GM23338 (cell line): Measurements from ENCODE around the gene ADAMTS20. TPM values are rescaled to one million over a fixed set of nuclear protein-coding genes. Genes with fewer than 3 reads are reported as not detected.

Experiments used
- ATAC-seq: fragments of 200-7000 bp; cut with Tn5 transposase; 3 replicates; pipeline ENCODE4 v1.9.1; 2020
- DNase-seq: peaks from one replicate; pipeline ENCODE4 v3.0.0-alpha.2; 2015; ENCODE audit warnings: low spot score
- H2AFZ ChIP-seq: fragments of 200-600 bp; sonication (generic); 2 replicates; pipeline ENCODE4 v1.8.0; 2016; ENCODE audit warnings: antibody characterized with exemption, mild to moderate bottlenecking, moderate library complexity
- H3F3A ChIP-seq: fragments of 200-600 bp; sonication (generic); replicated peaks from 2 replicates; pipeline ENCODE4 v1.8.0; 2017; ENCODE audit warnings: antibody characterized with exemption, mixed run types, low read depth
- H3K27ac ChIP-seq: fragments of 200-600 bp; sonication (generic); 2 replicates; pipeline ENCODE4 v1.6.1; 2016; ENCODE audit warnings: low read depth
- H3K27me3 ChIP-seq: fragments of 200-600 bp; sonication (generic); 2 replicates; pipeline ENCODE4 v1.8.0; 2016; ENCODE audit warnings: mild to moderate bottlenecking, mixed run types, moderate library complexity; ENCODE audit not compliant: insufficient read depth
- H3K36me3 ChIP-seq: fragments of 200-600 bp; sonication (generic); 2 replicates; pipeline ENCODE4 v1.8.0; 2016; ENCODE audit warnings: mild to moderate bottlenecking; ENCODE audit not compliant: insufficient read depth
- H3K4me1 ChIP-seq: fragments of 200-600 bp; sonication (generic); 2 replicates; pipeline ENCODE4 v1.8.0; 2016; ENCODE audit warnings: mild to moderate bottlenecking, moderate library complexity; ENCODE audit not compliant: insufficient read depth
- H3K4me2 ChIP-seq: fragments of 200-600 bp; sonication (generic); 2 replicates; pipeline ENCODE4 v1.7.1; 2017; ENCODE audit warnings: mixed run types
- H3K4me3 ChIP-seq: fragments of 200-600 bp; sonication (generic); 2 replicates; pipeline ENCODE4 v1.6.1; 2016; ENCODE audit warnings: mixed run types
- H3K79me2 ChIP-seq: fragments of 200-600 bp; sonication (generic); replicated peaks from 2 replicates; pipeline ENCODE4 v1.8.0; 2017; ENCODE audit warnings: mild to moderate bottlenecking; ENCODE audit not compliant: insufficient read depth
- H3K9me2 ChIP-seq: fragments of 200-600 bp; sonication (generic); 2 replicates; pipeline ENCODE4 v1.8.0; 2017; ENCODE audit not compliant: insufficient read depth
- H4K20me1 ChIP-seq: fragments of 200-600 bp; sonication (generic); replicated peaks from 2 replicates; pipeline ENCODE4 v1.8.0; 2017; ENCODE audit warnings: mild to moderate bottlenecking; ENCODE audit not compliant: insufficient read depth
- H3K27ac Mint-ChIP-seq: 2 replicates; pipeline ENCODE4 v1.8.0; 2020; ENCODE audit warnings: inconsistent platforms, mild to moderate bottlenecking, moderate library complexity, mixed read lengths
- H3K27me3 Mint-ChIP-seq: 3 replicates; pipeline ENCODE4 v1.8.0; 2022; ENCODE audit warnings: low read depth, mild to moderate bottlenecking, moderate library complexity, mixed read lengths, inconsistent platforms; ENCODE audit not compliant: insufficient read depth, poor library complexity
- H3K36me3 Mint-ChIP-seq: 3 replicates; pipeline ENCODE4 v1.8.0; 2021; ENCODE audit warnings: low read depth, mild to moderate bottlenecking, inconsistent platforms, moderate library complexity, mixed read lengths
- H3K4me1 Mint-ChIP-seq: 3 replicates; pipeline ENCODE4 v1.8.0; 2020; ENCODE audit warnings: mild to moderate bottlenecking, inconsistent platforms, mixed read lengths
- H3K4me3 Mint-ChIP-seq: 3 replicates; pipeline ENCODE4 v1.8.0; 2021; ENCODE audit warnings: moderate library complexity, mild to moderate bottlenecking, inconsistent platforms, mixed read lengths
- H3K9me3 Mint-ChIP-seq: 3 replicates; pipeline ENCODE4 v1.8.0; 2020; ENCODE audit warnings: moderate library complexity, mild to moderate bottlenecking, inconsistent platforms, mixed read lengths
- CREB1 ChIP-seq: fragments of 250-450 bp; sonication (Bioruptor Pico); IDR thresholded peaks from 2 replicates; pipeline ENCODE4 v1.5.0; 2020; ENCODE audit warnings: low read depth, mild to moderate bottlenecking, moderate library complexity
- CTCF ChIP-seq, 2 experiments: fragments of 200-600 bp in 1 of 2; sonication (generic) in 1 of 2; conservative IDR thresholded peaks; 2 replicates each; pipeline versions ENCODE4 v1.5.1 to v1.6.1; 2016 to 2017; ENCODE audit warnings: antibody characterized with exemption in 2 of 2, low read depth in 2 of 2, mild to moderate bottlenecking in 2 of 2, moderate library complexity in 1 of 2
- ETS1 ChIP-seq: IDR thresholded peaks from 2 replicates; pipeline ENCODE4 v1.6.1; 2016; ENCODE audit warnings: antibody characterized with exemption
- EZH2 ChIP-seq: fragments of 200-600 bp; sonication (generic); IDR thresholded peaks from one replicate; pipeline ENCODE4 v1.8.0; 2017; ENCODE audit warnings: antibody characterized with exemption, mild to moderate bottlenecking, low read depth; ENCODE audit not compliant: unreplicated experiment
- EZH2phosphoT487 ChIP-seq: fragments of 200-600 bp; sonication (generic); IDR thresholded peaks from one replicate; pipeline ENCODE4 v1.8.1; 2018; ENCODE audit warnings: antibody characterized with exemption; ENCODE audit not compliant: unreplicated experiment
- JUNB ChIP-seq: IDR thresholded peaks from one replicate; pipeline ENCODE4 v1.6.1; 2016; ENCODE audit warnings: antibody characterized with exemption; ENCODE audit not compliant: unreplicated experiment
- NANOG ChIP-seq: IDR thresholded peaks from 2 replicates; pipeline ENCODE4 v1.6.1; 2016; ENCODE audit warnings: antibody characterized with exemption, borderline replicate concordance
- POLR2AphosphoS5 ChIP-seq: IDR thresholded peaks from 2 replicates; pipeline ENCODE4 v1.6.1; 2016; ENCODE audit warnings: antibody characterized with exemption, low read depth
- REST ChIP-seq: IDR thresholded peaks from one replicate; pipeline ENCODE4 v1.6.1; 2018; ENCODE audit warnings: antibody characterized with exemption; ENCODE audit not compliant: unreplicated experiment
- STAT1 ChIP-seq: IDR thresholded peaks from one replicate; pipeline ENCODE4 v1.6.1; 2016; ENCODE audit warnings: antibody characterized with exemption; ENCODE audit not compliant: unreplicated experiment
- ZNF114 ChIP-seq: fragments of 250-450 bp; sonication (Bioruptor Pico); IDR thresholded peaks from 2 replicates; pipeline ENCODE4 v1.5.0; 2020; ENCODE audit warnings: mild to moderate bottlenecking, moderate library complexity
- ZNF331 ChIP-seq: fragments of 250-450 bp; sonication (Bioruptor Pico); IDR thresholded peaks from 2 replicates; pipeline ENCODE4 v1.5.0; 2020; ENCODE audit warnings: low read depth, mild to moderate bottlenecking, moderate library complexity
- polyA plus RNA-seq: library from polyadenylated mRNA; unstranded; fragments of >200 nt; fragmentation: Nextera tagmentation; extraction: Ambion mirVana; gene quantifications from 2 replicates; pipeline ENCODE4 v1.2.1, GENCODE V29; 2016
- total RNA-seq: library from RNA; depleted of rRNA; stranded (reverse); fragments of >200 nt; shearing (Covaris generic); gene quantifications from 2 replicates; pipeline ENCODE4 v1.2.3, GENCODE V29; 2014
- TF ChIP-seq, protein P1 (sequence below): fragments of 250-450 bp; sonication (Bioruptor Pico); IDR thresholded peaks from 2 replicates; pipeline ENCODE4 v1.5.0; 2020; ENCODE audit warnings: mild to moderate bottlenecking, moderate library complexity

Gene ADAMTS20
- total and polyA plus RNA-seq, 2 experiments from 2014 or later = 2.0 to 9.3 TPM

- Mint-ChIP-seq H3K27ac (peak overlapping the region; percentile 21), H3K4me1 (peaks cover 4% of the 10 kb centered on the region; the same call in 2 of the 3 replicates), H3K27me3 (no peaks in the 10 kb centered on the region), H3K9me3 (no peaks in the 10 kb centered on the region), H3K36me3 (peaks cover 3% of the 10 kb centered on the region; the same call in 1 of the 3 replicates), H3K4me3 (no peak overlapping the region)
- ATAC-seq (no peak), DNase-seq (no peak)
- no peaks in the 10 kb centered on the region for H3F3A ChIP-seq
- H3K27ac ChIP-seq = no peak overlapping the region
- no peak for TF ChIP-seq REST
- TF ChIP-seq NANOG = no peak
- no peak for TF ChIP-seq EZH2
- TF ChIP-seq EZH2phosphoT487 = no peak
- TF ChIP-seq CREB1 (CRISPR knock-in tag) = no peak
- TF ChIP-seq, protein P1, sequence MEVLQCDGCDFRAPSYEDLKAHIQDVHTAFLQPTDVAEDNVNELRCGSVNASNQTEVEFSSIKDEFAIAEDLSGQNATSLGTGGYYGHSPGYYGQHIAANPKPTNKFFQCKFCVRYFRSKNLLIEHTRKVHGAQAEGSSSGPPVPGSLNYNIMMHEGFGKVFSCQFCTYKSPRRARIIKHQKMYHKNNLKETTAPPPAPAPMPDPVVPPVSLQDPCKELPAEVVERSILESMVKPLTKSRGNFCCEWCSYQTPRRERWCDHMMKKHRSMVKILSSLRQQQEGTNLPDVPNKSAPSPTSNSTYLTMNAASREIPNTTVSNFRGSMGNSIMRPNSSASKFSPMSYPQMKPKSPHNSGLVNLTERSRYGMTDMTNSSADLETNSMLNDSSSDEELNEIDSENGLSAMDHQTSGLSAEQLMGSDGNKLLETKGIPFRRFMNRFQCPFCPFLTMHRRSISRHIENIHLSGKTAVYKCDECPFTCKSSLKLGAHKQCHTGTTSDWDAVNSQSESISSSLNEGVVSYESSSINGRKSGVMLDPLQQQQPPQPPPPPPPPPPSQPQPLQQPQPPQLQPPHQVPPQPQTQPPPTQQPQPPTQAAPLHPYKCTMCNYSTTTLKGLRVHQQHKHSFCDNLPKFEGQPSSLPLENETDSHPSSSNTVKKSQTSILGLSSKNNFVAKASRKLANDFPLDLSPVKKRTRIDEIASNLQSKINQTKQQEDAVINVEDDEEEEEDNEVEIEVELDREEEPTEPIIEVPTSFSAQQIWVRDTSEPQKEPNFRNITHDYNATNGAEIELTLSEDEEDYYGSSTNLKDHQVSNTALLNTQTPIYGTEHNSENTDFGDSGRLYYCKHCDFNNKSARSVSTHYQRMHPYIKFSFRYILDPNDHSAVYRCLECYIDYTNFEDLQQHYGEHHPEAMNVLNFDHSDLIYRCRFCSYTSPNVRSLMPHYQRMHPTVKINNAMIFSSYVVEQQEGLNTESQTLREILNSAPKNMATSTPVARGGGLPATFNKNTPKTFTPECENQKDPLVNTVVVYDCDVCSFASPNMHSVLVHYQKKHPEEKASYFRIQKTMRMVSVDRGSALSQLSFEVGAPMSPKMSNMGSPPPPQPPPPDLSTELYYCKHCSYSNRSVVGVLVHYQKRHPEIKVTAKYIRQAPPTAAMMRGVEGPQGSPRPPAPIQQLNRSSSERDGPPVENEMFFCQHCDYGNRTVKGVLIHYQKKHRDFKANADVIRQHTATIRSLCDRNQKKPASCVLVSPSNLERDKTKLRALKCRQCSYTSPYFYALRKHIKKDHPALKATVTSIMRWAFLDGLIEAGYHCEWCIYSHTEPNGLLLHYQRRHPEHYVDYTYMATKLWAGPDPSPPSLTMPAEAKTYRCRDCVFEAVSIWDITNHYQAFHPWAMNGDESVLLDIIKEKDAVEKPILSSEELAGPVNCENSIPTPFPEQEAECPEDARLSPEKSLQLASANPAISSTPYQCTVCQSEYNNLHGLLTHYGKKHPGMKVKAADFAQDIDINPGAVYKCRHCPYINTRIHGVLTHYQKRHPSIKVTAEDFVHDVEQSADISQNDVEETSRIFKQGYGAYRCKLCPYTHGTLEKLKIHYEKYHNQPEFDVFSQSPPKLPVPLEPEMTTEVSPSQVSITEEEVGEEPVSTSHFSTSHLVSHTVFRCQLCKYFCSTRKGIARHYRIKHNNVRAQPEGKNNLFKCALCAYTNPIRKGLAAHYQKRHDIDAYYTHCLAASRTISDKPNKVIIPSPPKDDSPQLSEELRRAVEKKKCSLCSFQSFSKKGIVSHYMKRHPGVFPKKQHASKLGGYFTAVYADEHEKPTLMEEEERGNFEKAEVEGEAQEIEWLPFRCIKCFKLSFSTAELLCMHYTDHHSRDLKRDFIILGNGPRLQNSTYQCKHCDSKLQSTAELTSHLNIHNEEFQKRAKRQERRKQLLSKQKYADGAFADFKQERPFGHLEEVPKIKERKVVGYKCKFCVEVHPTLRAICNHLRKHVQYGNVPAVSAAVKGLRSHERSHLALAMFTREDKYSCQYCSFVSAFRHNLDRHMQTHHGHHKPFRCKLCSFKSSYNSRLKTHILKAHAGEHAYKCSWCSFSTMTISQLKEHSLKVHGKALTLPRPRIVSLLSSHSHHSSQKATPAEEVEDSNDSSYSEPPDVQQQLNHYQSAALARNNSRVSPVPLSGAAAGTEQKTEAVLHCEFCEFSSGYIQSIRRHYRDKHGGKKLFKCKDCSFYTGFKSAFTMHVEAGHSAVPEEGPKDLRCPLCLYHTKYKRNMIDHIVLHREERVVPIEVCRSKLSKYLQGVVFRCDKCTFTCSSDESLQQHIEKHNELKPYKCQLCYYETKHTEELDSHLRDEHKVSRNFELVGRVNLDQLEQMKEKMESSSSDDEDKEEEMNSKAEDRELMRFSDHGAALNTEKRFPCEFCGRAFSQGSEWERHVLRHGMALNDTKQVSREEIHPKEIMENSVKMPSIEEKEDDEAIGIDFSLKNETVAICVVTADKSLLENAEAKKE = no peak
- no peak for TF ChIP-seq STAT1
- no peak for TF ChIP-seq CTCF (conservative IDR thresholded peaks at IDR 0.05; ENCODE audit: low read depth in 2 of 2)
- no peak for TF ChIP-seq ETS1
- no peak for TF ChIP-seq JUNB
- no peak for TF ChIP-seq ZNF331 (CRISPR knock-in tag)
- TF ChIP-seq ZNF114 = no peak
- TF ChIP-seq POLR2AphosphoS5 = no peak
- H3K4me2 ChIP-seq = no peak overlapping the region
- no peaks in the 10 kb centered on the region for H3K27me3 ChIP-seq
- no peak overlapping the region for H2AFZ ChIP-seq
- no peaks in the 10 kb centered on the region for H3K36me3 ChIP-seq
- no peak overlapping the region for H3K4me3 ChIP-seq
- no peaks in the 10 kb centered on the region for H3K4me1 ChIP-seq
- H3K9me2 ChIP-seq = no peaks in the 10 kb centered on the region
- no peaks in the 10 kb centered on the region for H3K79me2 ChIP-seq
- no peaks in the 10 kb centered on the region for H4K20me1 ChIP-seq
Observed at GRCh38 chr12:43362910-43363694, 188.9 kb downstream of the ADAMTS20 start.
